Measurements from ENCODE around the gene ARID5B. TPM values are rescaled to one million over a fixed set of nuclear protein-coding genes. Genes with fewer than 3 reads are reported as not detected.

Gene ARID5B
- total and polyA plus RNA-seq, 2 donors (not counting 3 experiments of a cell fraction or from before 2014, with no cell fraction given), result 5.6 to 8.9 TPM

DNA sequence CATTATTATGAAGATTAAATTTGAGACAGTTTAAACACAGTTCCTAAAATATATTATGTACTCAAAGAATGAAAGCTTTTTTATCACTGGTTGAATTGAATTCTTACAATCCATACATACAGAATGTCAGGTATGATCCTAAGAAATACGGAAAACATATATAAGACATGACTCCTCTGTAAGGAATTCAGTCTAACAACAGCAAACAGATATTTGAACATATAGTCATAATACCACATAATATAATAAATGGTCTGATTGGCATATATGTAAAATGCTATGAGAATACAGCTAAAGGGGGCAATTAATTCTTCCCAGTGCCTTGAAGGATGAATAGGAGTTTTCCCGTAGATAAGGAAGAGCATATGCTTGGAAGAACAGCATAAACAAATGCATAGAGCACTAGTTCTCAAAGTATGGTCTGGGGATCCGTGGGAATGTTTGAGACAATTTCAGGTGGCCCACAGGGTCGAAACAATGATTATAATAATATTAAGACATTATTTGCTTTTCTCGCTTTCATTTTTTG, 10.6 kb upstream of the ARID5B start:
- Histone ChIP-seq H4K20me1 (replicated peaks; ENCODE audit: control insufficient read depth, extremely low read depth, insufficient read depth, low read length) (no peaks in the 10 kb centered on the region), H3K9me1 (replicated peaks; ENCODE audit: control insufficient read depth, extremely low read depth, insufficient read depth, low read length) (no peaks in the 10 kb centered on the region), H3K9ac (replicated peaks; ENCODE audit: extremely low read depth, insufficient read depth, low read length) (no peak overlapping the region), H3K79me2 (ENCODE audit: control insufficient read depth, insufficient read depth, low read length) (no peaks in the 10 kb centered on the region), H2AFZ (ENCODE audit: low read depth, low read length) (no peak overlapping the region), H3K4me1 (ENCODE audit: control insufficient read depth, extremely low read depth, insufficient read depth, low read length) (no peaks in the 10 kb centered on the region), H3K4me2 (ENCODE audit: insufficient read depth, low read length) (no peak overlapping the region), H3K36me3 (ENCODE audit: control insufficient read depth in 2 of 2, extremely low read depth in 1 of 2, insufficient read depth in 2 of 2, low read length in 2 of 2) (no peaks in the 10 kb centered on the region), H3K9me3 (replicated peaks; ENCODE audit: control insufficient read depth, insufficient read depth, low read length) (no peaks in the 10 kb centered on the region), H3K27me3 (ENCODE audit: control insufficient read depth in 2 of 2, insufficient read depth in 2 of 2, low read length in 2 of 2) (peaks cover 2 to 5% of the 10 kb centered on the region in 2 experiments), H3K27ac (ENCODE audit: insufficient read depth, low read depth, low read length) (no peak overlapping the region), H3K4me3 (replicated peaks in 1 of 3; ENCODE audit: insufficient read depth in 1 of 3, low read depth in 1 of 3, low read length in 3 of 3) (no peak overlapping the region)
- dilution Hi-C loops (cut with MboI; ENCODE audit: extremely low pct_ligation_motif_present, low sequenced_read_pairs), result no loop called here
- intact Hi-C loops (cut with micrococcal nuclease), result no loop called here
- TF ChIP-seq GATA2 (IDR thresholded peaks at IDR 0.05; ENCODE audit: insufficient read depth, insufficient read length, low read depth, low read length) (no peak), MAX (IDR thresholded peaks at IDR 0.05; ENCODE audit: insufficient read depth, insufficient read length) (no peak), FOS (IDR thresholded peaks at IDR 0.05; ENCODE audit: borderline replicate concordance, insufficient read depth, low read length) (no peak), POLR2AphosphoS5 (IDR thresholded peaks at IDR 0.05; ENCODE audit: insufficient read depth, low read depth, low read length) (no peak), JUN (IDR thresholded peaks at IDR 0.05; ENCODE audit: borderline replicate concordance, insufficient read depth, insufficient read length, low read depth) (no peak), POLR2A (IDR thresholded peaks at IDR 0.05; ENCODE audit: low read depth, low read length) (no peak), EZH2 (IDR thresholded peaks at IDR 0.05; ENCODE audit: borderline replicate concordance, low read depth, low read length, severe bottlenecking) (no peak), MYC (IDR thresholded peaks at IDR 0.05; ENCODE audit: low read depth, low read length) (no peak), CTCF (IDR thresholded peaks at IDR 0.05; ENCODE audit: extremely low read depth in 1 of 2, insufficient read depth in 1 of 2, low read depth in 1 of 2, low read length in 2 of 2) (no peak)
- FAIRE-seq (no peak), DNase-seq (ENCODE audit: low read depth, low spot score) (no peak)
- ChIA-PET POLR2A (no interaction called here), CTCF (interaction anchor here (1.0 to 1.3 kb wide), 3 partner anchors 9 to 140 kb away, joined by 3 to 4 read pairs (median 3); no protein-coding TSS in a partner anchor)
- no TSS peak for BruUV-seq (replicated peaks)

Data from endothelial cell of umbilical vein (primary cell).